ENCODE data around the gene PPP2R2B.

PPP2R2B gene

GRCh38 chr5:146690880-146691355, 187.6 kb downstream of the PPP2R2B start:
- peak; percentile 96 for DNase-seq

GRCh38 chr5:146687630-146688029, 190.9 kb downstream of the PPP2R2B start:
- no peak for DNase-seq

- no peak for DNase-seq
Measured at GRCh38 chr5:146683861-146684260, 194.7 kb downstream of the PPP2R2B start.

DNA sequence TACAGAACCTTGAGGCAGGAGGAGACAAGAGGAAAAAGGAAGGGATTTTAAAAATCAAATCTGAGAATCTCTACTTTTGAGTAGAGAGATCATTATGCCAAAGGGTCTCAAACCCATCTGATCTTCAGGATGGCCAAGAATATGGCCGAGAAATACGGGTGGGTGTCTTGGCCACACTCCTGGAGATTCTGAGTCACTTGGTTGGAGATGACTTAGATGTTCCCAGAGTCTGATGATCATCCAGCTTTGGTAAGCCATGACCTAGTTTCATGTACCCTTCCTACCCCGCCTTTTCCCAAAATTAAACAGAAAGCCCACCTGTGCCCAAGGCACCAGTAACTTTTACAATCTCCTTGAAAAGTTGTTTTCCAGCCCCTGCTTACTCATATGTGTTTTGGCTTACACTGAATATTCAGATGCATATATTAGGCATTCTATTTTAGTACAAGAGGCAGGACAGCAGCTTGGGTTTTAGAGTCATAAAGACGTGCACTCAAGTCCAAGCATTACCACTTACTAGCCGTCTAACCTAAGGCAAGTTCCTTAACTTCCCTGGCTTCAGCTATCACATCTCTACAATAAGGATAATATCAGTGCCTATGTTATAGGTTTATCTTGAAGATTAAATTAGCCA, 195.5 kb downstream of the PPP2R2B start:
- DNase-seq, result no peak

DNA sequence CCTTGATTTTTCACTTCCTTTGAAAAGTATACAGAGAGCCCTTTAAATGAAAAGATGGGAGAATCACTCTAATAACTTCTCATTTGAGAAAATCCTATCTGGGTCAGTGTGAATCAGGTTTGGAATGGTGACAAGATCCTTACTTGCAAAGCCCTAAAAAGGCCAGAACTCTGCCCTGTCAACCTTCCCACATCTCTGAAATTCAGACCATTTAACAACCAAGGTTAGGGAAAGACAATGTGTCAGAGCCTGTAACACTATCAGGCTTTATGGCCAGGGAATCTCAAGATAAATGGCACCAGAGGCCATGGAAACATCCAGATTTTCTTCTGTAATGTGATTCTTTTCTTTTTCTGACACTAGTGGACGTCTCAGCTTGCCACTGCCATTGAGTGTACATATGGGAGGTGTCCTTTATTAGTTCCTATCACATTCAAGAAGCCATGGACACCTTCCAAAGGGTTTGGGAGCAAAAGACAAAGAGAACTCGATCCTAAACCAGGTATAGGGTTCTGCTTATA, 196.9 kb downstream of the PPP2R2B start:
- no peak for DNase-seq

DNA sequence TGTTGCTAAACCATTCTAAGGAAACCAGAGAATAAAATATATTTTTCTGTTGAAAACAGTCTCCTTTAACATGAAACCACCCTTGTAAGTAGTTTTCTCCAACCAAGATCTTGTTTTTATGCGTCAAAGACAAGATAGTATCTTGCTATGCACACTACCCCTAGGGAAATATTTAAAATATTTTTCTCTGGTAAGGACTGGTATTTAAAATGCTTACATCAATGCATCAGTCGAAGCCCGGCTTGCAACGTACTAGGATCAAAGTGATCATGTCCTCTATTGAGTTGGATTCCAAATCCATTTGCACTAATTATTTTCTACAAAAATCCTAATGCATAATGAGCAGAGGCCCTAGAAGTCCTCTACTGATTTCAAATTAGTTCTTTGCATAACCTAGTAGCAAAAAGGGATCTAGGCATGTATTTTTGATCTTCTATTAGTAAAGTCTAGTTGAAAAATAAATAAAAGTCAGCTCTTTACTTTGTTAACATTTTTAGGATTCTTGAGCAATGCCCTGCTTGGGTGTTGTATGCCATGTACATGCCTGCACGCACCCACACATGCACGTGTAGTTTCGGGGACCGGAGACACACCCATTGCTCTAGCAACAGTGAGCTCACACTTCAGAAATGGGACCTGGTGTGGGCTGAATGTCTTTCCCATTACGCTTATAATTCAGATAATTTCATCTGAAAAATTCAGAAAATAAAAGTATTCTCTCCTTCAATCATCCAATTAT, 197.5 kb downstream of the PPP2R2B start:
- no peak for DNase-seq

DNA sequence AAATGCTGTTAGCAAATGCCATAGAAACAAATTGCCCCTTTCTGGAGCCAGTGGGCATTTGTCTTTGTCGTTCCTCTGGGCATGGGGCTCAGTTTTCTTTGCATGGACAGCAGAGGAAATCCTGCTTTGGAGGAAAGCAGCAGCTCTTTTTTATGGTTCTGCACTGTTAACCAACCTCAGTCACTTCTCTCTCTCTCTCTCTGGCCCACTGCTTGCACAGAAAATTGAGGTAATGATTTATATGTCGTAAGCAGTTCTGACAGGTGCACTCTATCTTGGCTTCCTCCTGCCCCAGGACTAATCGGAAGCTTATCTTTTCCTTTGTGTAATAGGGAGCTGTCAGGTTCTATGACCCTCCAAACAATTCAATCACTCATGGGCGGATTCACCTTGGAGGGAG, 202.9 kb downstream of the PPP2R2B start:
- DNase-seq, result no peak

GRCh38 chr5:146672866-146673265, 205.7 kb downstream of the PPP2R2B start:
- no peak for DNase-seq

- no peak for DNase-seq
Measured at GRCh38 chr5:146671561-146672295, 206.8 kb downstream of the PPP2R2B start.

DNA sequence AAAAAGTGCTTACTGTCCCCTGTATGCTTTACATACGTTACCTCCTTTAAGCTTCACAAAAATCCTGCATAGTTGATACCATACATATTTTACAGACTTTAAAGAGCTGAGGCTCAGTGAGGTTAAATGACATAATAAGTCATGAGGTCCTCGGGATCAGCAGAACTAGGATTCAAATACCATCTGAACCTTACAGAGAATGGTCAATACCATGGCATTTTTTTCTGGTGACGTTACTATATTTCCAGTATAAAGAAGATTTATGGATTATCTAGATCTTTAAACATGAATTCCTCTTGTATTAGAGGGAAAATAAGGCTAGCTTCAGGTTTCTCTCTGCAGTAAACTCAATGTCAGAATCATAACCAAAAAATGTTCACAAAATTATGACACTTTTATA, 208.9 kb downstream of the PPP2R2B start:
- no peak for DNase-seq

DNA sequence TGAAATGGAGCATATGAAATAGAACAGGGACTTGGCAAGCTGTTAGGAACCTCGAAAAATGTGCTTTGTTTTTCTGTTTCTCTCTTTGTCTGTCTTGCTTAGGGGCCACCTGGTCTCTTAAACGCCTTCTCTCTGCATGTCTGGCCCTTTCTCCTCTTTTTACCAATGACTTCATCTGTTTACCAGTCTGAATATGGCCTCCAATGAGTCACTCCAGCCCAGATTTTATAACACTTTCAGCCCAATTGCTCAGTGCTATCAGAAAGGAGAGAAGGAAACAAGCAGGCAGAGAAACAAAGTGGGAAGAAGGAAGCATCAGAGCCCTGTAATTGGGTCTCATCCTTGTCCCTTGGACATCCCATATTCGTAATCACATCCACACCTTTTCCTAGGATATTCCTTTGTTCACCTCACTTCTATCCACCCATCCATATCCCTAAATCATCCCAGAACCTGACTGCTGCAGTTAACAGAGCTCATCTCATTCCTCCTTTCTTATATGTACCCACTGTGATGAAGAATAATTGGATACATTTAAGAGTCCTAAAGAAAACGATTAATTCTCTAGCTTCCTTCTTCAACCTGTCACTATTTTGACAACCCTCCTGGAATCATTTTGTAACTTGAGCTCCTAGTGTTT, 210.8 kb downstream of the PPP2R2B start:
- DNase-seq, result peak; percentile 81

GRCh38 chr5:146662229-146662628, 216.3 kb downstream of the PPP2R2B start:
- no peak for DNase-seq

DNA sequence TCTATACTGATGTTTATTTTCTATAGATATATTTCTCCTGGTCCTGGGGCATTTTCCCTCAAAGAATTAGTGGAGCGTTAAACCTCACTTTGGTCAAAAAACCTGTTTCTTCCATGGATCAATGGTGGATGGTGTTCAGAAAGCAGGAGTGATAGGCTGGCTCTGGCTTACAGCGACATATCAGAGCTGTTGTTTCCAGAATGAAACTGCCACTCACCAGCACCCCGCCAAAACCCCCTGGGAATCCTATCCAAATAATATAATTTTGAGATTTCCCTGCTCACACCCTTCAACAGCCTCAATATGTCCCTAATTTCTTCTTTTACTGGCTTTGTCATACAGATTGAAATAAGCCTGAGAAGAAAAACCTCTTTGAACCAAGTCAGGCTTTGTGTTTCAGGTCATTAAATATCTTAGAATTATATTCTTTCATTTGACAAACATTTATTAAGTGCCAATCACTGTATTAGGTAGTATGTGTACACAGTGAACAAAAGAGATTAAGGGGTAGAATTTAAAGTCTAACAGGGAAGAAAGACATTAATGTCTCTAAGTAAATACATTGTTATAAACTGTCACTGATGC, 218.1 kb downstream of the PPP2R2B start:
- DNase-seq, result no peak

GRCh38 chr5:146659961-146660360, 218.6 kb downstream of the PPP2R2B start:
- DNase-seq, result no peak

DNA sequence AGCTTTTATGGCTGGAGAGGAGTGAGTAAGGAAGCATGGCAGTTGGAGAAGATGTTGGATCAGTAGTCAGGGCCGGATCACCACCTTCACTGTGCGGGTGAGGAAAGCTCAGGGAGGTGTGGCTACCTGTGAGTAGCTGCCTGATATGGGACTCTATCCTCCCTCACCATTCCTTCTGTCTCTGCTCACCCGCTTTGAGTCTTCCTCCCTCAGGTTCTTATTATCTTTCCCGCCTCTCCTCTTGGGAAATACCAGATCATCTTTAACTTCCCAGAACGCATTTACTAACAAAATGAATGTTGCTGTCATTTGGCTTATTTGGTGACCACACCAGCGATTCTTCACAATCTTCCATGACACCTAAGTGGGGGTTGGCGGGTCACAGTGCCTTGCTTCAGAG, 221.9 kb downstream of the PPP2R2B start:
- DNase-seq, result no peak

GRCh38 chr5:146653560-146653959, 225.0 kb downstream of the PPP2R2B start:
- no peak for DNase-seq

DNA sequence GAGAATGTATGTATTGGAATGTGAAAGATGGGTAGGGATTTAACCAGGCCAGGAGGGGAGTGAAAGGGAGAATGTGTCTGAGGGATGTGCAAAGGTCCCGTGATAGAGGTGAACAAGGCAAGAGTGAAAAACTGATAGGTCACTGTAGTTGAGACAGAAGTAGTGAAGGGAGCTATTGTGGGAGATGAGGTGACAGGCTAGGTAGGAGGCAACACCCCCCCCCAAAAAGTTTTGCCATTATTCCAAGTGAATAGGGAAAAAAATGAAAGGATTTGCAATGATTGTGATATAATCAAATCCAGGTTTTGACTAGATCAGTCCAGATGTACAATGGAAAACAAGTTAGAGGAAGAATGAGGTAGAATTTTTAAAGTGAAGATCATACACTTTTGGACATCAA, 226.0 kb downstream of the PPP2R2B start:
- DNase-seq, result no peak

DNA sequence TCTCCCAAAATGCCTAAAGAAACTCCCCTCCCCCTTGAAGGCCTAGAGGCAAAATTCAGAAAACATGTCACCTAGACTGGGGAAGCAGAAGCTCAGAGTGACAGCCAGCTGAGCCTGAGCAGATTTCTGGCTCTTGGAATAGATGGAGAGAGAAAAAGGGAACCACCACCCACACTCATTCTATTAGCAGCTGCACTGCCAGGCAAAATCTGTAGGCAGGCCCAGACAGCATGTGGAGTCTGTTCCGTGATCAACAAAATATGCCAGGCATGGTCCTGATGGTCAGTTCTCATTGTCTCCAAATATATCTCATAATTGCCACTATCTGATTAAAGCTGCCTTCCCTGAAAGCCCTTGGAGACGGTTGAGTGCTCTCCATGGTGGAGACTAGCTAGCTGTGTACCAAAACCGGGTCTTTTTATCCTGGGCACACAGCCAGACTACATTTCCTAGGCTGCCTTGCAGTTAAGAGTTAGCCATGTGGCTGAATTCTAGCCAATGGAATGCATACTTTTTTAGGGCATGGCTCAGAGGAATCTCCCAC, 230.8 kb downstream of the PPP2R2B start:
- DNase-seq, result peak; percentile 98

- DNase-seq, result no peak
Measured at GRCh38 chr5:146646441-146646840, 232.1 kb downstream of the PPP2R2B start.

- no peak for DNase-seq
Measured at GRCh38 chr5:146645342-146645741, 233.2 kb downstream of the PPP2R2B start.

DNA sequence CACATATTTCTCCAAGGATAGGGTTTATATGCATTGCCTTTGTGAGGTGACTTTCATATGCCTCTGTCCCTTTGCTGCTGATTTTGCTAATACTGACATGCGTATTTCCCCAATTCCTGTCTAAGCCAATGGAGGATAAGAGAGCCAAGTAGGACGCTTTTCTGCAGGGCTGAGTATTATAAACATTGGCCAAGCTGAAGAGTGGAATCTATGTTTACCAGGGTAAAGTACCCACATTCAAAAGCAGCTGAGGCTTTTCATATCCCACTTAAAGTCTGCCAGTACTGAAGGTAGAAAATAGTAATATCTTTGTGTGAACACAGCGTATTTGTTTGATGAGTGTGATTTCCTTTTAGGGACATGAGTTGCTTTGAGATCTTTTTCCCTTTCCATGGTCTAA, 233.7 kb downstream of the PPP2R2B start:
- no peak for DNase-seq

DNA sequence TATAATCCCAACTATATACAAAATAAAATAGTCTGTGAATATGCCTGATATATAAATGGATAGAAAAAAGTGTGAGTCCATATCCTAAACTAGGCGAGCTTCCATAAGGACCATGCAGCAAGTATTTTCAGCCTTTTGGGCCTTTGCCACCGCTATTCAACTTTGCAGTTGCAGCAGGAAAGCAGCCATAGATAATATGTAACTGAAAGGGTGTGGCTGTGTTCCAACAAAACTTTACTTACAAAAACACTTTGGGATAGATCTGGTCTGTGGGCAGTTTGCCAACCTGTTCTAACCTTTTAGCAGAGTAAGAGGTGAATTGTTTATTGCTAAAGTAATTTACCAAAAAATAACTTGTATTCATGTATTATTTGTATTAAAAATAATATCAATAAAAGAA, 234.8 kb downstream of the PPP2R2B start:
- no peak for DNase-seq
